ENCODE results near the gene C20orf96.

The C20orf96 gene

DNA sequence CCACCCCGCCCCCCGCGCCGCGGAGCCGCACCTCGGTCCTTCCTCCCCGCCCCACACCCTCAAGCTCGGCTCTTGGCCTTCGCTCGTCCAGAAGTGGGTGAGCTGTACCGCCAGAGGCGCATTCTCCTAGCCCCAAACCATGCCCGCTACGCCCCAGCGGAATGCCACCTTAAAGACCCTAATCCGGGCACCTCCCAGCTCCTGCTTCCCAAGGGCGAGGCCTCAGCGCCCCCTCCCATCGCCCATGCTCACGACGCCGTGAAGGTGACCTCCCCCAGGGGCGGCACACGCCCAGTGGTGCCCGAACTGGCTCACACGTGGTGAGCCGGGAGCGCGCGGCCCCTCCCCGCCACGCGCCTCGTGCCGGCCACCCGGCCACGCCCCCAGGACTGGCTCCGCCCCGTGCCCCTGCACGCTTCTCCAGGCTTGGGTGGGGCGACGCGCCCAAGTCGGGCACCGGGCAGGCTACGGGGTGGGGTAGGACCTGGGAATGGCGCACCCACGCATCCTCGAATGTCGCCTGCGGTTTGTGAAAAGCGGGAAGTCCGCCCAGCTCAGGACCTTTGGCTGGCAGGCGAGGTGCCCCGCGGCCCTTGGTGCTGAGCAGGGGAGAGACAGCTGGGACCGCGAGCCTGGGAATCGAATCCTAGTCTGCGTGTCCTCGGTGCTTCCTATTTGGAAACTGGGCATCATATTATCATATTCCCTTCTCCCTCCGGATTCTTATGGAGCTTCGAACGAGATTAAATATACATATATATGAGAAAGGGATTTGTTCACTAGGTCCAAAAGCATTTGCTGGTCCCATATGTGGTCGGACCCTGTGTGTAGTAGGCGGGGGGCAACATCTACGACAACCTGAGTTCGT, 33.9 kb upstream of the C20orf96 start:
- peak; percentile 90 for DNase-seq (ENCODE audit: low read depth)
- TF ChIP-seq, protein P1, sequence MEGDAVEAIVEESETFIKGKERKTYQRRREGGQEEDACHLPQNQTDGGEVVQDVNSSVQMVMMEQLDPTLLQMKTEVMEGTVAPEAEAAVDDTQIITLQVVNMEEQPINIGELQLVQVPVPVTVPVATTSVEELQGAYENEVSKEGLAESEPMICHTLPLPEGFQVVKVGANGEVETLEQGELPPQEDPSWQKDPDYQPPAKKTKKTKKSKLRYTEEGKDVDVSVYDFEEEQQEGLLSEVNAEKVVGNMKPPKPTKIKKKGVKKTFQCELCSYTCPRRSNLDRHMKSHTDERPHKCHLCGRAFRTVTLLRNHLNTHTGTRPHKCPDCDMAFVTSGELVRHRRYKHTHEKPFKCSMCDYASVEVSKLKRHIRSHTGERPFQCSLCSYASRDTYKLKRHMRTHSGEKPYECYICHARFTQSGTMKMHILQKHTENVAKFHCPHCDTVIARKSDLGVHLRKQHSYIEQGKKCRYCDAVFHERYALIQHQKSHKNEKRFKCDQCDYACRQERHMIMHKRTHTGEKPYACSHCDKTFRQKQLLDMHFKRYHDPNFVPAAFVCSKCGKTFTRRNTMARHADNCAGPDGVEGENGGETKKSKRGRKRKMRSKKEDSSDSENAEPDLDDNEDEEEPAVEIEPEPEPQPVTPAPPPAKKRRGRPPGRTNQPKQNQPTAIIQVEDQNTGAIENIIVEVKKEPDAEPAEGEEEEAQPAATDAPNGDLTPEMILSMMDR (IDR thresholded peaks at IDR 0.05; ENCODE audit: insufficient read depth, low read depth, low read length, missing control alignments): peak; percentile 22
- H3K4me3 ChIP-seq (ENCODE audit: low read length): peak overlapping the region; percentile 64

DNA sequence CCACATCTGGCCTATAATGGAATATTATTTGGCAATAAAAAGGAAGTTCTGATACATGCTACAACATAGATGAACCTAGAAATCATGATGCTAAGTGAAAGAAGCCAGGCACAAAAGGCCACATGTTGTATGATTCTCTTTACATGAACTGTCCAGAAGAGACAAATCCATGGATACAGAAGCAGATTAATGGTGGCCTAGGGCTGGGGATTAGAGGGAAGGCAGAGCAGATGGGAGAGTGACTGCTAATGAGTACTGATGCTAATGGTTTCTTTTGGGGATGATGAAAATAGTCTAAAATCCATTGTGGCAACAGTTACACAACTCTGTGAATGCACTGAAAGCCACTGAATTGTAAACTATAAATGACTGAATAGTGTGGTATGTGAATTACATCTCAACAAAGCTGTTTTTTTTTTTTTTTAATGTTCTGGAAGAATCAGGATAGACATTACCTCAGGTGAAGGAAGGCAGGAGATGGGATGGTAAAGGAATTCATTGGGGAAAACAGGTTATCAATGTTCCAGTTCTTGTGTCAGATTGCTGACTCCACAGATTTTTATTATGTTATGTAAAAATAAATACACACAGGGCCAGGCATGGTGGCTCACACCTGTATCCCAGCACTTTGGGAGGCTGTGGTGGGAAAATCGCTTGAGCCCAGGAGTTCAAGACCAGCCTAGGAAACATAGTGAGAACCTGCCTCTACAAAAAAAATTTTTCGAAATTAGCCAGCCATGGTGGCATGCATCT, 25.9 kb upstream of the C20orf96 start:
- DNase-seq (ENCODE audit: low read depth): no peak
- H3K4me3 ChIP-seq (ENCODE audit: low read length): no peak overlapping the region
- TF ChIP-seq, protein P1 (IDR thresholded peaks at IDR 0.05; ENCODE audit: insufficient read depth, low read depth, low read length, missing control alignments): no peak

DNA sequence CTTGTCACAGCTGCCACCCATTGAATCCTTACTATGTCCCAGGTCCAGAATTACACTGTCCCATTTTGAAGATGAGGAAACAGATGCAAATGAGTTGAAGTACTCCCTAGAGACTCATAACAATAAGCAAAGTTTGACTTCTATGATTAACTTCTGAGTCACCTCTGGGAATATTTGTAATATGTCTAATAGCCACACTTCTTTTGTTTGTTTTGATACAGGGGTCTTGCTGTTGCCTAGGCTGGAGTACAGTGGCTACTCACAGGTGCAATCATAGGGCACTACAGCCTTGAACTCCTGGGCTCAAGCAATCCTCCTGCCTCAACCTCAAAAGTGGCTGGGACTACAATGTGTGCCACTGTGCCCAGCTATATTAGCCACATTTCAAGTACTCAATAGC, 23.4 kb upstream of the C20orf96 start:
- H3K4me3 ChIP-seq (ENCODE audit: low read length): no peak overlapping the region
- TF ChIP-seq, protein P1 (IDR thresholded peaks at IDR 0.05; ENCODE audit: insufficient read depth, low read depth, low read length, missing control alignments): no peak
- peak; percentile 83 for DNase-seq (ENCODE audit: low read depth)

DNA sequence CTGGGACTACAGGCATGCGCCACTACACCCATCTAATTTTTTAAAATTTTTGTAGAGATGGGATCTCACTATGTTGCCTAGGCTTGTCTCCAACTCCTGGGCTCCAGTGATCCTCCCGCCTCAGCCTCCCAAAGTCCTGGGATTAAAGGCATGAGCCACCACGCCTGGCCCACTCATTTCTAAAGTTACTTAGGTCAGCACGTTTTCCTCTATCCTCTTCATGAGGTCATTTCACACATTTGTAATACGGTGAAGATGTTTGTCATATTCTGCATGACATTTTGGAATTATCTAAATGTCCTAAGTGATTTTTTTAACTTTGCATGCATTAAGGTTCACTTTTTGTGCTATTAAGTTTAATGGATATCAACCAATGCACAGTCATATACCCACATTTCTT, 22.9 kb upstream of the C20orf96 start:
- H3K4me3 ChIP-seq (ENCODE audit: low read length): no peak overlapping the region
- DNase-seq (ENCODE audit: low read depth): no peak
- TF ChIP-seq, protein P1 (IDR thresholded peaks at IDR 0.05; ENCODE audit: insufficient read depth, low read depth, low read length, missing control alignments): no peak

DNA sequence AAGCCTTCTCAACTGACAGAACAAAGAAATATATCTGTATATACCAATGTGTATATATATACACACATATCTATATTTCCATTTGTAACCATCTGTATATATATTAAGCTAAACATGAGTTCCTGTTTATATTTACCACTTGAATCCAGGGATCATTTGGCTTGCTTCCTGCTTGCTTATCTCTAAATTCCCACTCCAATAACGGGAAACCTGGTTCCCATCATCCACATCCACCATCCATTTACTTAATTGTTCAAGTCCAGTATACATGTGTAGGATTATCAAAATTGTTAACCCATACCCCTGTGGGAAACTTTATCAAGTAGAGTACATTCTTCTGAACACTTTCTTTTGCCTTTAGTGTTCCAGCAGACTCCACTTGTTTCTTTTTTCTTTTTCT, 22.3 kb upstream of the C20orf96 start:
- TF ChIP-seq, protein P1 (IDR thresholded peaks at IDR 0.05; ENCODE audit: insufficient read depth, low read depth, low read length, missing control alignments): no peak
- no peak overlapping the region for H3K4me3 ChIP-seq (ENCODE audit: low read length)
- DNase-seq (ENCODE audit: low read depth): no peak

DNA sequence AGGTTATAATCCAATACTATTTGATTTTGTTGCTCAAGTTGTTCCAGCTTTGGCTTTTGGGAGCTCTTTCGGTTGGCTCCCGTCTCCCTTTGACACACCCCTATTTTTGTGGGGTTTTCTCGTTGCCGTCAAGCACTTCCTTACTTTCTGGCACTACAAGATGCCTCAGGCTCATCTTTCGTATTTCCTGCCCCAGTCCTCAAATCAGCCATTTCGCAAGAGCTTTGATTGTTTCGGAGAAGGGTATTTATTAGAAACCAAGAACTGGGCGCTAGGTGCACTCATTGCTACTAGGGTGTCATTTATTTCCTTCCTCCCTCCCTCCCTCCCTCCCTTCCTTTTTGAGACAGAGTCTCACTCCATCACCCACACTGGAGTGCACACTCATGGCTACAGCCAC, 21.5 kb upstream of the C20orf96 start:
- DNase-seq (ENCODE audit: low read depth): no peak

More for the DNA sequence above, 21.5 kb upstream of the C20orf96 start:
- TF ChIP-seq, protein P1 (IDR thresholded peaks at IDR 0.05; ENCODE audit: insufficient read depth, low read depth, low read length, missing control alignments): no peak
- no peak overlapping the region for H3K4me3 ChIP-seq (ENCODE audit: low read length)
